ENCODE data around the gene ZFYVE21. TPM values are rescaled to one million over a fixed set of nuclear protein-coding genes. Genes with fewer than 3 reads are reported as not detected.

The ZFYVE21 gene
- total RNA-seq, 1 donor from 2014 or later: 50.1 TPM

- DNase-seq (ENCODE audit: low read depth): no peak
Observed at GRCh38 chr14:103723748-103724081, 8.1 kb downstream of the ZFYVE21 start.

GRCh38 chr14:103724116-103724515, 8.5 kb downstream of the ZFYVE21 start:
- DNase-seq (ENCODE audit: low read depth): peak; percentile 77

GRCh38 chr14:103725001-103725682, 9.5 kb downstream of the ZFYVE21 start:
- peak; percentile 88 for DNase-seq (ENCODE audit: low read depth)

- DNase-seq (ENCODE audit: low read depth): no peak
Observed at GRCh38 chr14:103725739-103726395, 10.3 kb downstream of the ZFYVE21 start.

DNA sequence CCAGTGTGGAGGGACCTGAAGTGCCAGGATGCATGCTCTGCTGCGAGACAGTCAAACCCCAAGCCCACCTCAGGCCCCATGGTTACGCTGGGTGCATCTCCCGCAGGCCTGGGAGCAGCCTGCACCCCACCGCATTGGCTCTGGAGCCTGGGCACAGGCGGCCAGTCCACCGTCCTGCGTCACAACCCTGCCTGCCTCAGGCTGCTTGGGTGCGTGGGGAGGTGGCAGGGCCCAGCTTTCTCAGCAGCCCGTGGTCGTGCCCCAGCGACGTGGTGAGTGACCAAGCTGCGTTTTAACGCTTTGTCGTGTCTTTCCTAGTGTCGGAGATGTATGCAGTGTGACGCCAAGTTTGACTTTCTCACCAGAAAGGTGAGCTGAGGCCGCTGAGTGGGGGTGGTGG, 10.9 kb downstream of the ZFYVE21 start:
- no peak for DNase-seq (ENCODE audit: low read depth)

GRCh38 chr14:103727313-103727980, 11.8 kb downstream of the ZFYVE21 start:
- no peak for DNase-seq (ENCODE audit: low read depth)

- no peak for DNase-seq (ENCODE audit: low read depth)
Observed at GRCh38 chr14:103728141-103728540, 12.5 kb downstream of the ZFYVE21 start.

GRCh38 chr14:103728721-103729120, 13.1 kb downstream of the ZFYVE21 start:
- no peak for DNase-seq (ENCODE audit: low read depth)

DNA sequence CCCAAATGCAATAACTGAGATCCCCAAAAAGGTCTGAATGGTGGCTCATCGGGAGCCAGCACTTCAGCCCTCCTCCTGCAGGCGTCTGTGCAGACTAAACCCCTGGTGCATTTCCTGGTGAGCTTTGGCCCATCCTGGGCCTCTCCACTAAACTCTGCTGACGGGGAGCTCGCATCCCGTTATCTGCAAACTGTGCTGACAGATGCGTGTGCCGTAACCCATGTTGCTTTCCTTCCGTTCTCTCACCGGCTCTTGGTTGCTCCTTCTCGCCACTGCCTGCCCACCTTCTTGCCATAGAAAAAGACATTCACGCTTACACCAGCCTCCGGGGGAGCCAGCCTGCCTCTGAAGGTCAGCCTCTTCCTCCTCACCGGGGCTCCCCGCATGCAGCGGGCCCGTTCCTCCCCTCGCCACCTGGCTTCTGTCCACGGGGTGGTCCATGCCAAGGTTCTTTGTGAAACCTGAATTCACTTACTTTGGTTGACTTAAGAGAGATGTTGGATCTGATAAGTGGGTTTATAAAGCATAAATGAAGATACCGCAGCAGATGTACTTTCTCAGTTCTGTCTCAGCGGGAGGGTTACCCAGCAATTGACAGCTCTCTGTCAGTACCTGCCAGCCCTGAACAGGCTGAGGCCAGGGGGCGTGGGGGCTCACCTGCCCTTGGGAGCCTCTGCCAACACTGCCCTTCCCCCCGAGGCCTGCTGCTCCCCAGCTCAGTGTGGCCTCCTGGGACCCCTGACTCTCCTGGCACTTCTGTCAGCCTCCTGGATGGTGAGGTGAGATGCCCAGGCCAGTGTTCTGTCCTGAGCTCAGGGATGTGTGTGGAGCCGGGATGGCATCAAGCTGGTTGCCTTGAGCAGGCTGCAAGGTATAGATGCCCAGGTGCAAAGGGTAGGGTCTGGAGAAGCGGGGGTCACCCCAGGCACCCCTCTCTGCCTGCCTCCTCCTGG, 14.2 kb downstream of the ZFYVE21 start:
- no peak for DNase-seq (ENCODE audit: low read depth)

DNA sequence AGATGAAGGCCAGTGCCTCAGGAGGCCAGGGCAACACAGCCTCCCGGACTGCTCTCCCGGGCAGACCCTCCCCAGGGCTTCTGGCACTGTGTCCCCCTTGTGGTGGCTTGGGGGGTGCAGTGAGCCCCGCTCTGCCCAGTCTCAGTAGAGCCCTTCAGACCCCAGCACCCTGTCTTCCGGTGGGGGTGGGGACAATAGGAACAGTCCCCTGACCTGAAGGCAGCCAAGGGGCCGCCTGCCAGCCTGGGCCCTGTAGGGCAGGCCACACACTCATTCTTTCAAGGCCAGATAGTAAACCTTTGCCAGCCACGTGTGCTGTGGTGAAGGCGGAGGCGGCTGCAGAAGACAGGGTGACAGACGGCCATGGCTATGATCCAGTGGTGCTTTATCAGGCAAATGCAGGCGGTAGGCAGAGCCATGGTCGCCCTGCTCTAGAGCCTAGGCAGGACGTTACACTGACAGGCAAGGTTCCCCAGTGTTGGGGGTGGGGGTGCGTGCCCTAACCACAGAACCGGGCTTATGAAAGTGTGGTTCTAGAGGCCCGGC, 15.0 kb downstream of the ZFYVE21 start:
- no peak for DNase-seq (ENCODE audit: low read depth)

- no peak for DNase-seq (ENCODE audit: low read depth)
Observed at GRCh38 chr14:103731481-103731880, 15.9 kb downstream of the ZFYVE21 start.

- DNase-seq (ENCODE audit: low read depth): no peak
Observed at GRCh38 chr14:103731916-103732867, 16.6 kb downstream of the ZFYVE21 start.

DNA sequence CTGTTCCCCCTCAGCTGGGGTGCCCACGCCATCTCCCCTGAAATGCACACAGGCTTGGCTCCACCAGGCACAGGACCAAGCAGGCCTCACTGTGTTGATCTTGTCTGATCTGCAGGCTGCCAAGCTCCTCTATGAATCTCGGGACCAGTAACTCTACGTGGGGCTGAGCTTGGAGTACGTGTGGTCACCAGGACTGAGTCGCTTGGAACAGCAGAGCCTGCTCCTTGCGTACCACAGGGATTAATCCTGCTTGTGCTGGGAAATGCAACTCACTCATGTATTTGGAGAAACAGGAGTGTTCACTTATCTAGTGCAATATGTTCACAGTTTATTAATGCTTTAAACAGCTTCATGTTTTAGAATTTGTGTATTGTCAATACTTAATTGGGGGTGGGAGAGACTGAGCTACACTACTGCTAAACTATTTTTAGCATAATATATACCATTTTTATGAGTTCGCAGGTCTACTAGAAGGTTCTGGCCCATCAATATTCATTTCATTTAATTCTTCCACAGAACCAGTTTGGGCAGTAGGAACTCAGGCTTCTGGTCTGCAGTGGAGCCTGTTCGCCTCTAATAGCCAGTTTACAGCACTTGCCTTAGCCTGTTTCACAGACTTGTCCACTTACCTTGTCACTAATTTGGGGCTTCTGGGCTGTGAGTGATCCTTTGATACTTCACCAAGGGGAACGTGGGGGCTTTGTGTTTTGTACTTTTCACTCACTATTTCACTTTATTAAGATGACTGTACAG, 17.4 kb downstream of the ZFYVE21 start:
- DNase-seq (ENCODE audit: low read depth): no peak

DNA sequence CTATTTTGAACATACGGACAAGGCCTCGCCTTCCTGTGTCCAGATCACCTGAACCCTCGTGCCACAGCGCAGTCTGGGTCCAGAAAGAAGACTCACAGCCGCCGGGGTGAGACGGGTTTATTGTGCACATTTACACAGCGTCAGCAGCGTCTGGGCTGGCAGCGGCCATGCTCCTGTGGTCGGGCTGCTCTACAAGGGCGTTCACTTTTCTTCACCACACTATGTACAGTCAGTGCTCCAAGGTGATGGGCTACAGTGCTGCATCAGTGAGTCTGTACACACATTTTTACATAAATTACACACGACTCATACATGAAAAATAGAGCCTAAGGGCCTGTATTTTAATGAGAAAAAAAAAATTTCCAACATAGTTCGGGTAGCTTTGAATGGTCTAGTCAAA, 18.0 kb downstream of the ZFYVE21 start:
- DNase-seq (ENCODE audit: low read depth): no peak

GRCh38 chr14:103734081-103734888, 18.7 kb downstream of the ZFYVE21 start:
- DNase-seq (ENCODE audit: low read depth): no peak

- no peak for DNase-seq (ENCODE audit: low read depth)
Observed at GRCh38 chr14:103735022-103735421, 19.4 kb downstream of the ZFYVE21 start.

DNA sequence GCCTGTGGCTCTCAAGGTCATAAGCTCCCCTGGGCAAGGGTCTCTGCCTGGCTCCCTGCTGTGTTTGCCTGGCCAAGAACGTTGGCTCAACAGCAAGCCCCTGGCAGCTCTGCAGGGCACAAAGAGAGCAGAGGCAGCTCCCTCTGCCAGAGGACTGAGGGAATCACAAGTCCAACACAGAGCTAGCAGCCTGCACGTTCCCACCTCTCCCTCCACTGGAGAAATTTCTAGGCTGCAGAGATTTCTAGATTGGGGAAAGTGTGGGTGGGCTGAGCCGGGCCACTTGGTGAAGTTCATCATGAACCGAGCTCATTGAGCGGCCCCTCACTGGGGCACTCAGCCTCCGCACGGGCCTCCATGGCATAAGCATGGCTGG, 19.8 kb downstream of the ZFYVE21 start:
- no peak for DNase-seq (ENCODE audit: low read depth)

DNA sequence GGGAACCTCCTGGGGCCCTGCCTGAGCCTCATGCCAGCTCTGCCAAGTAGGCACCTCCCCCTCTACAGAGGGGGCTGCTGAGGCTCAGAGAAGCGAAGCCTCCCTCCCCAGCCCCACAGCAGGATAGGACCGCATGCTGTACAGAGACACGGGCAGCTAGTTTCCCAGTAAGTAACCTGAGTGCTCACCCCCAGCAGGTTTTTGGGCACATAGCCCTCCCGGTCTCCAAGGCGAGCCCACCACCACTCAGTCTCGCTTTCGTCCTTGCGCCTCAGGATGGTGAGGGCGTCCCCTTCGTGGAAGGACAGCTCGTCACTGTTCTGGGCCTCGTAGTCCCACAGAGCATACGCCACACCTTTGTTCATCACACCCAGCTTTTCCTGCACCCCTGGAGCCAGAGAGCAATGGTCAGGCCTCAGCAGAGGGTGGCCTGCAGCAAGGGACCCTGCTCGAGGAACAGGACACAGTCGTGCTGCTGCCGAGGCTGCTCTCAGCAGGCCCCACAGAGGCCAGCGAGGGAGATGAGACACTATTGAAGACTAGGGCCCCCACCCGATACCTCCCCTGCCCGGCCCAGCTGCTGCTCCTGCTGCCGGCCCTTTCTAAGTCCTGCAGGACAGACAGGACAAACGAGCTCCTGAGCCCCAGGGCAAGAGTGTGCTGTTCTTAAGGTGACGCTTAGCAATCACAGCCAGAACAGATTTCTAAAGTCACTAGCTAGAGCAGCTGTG, 20.4 kb downstream of the ZFYVE21 start:
- DNase-seq (ENCODE audit: low read depth): no peak

All from myocyte (in vitro differentiated cells).